ENCODE results near the gene KLRB1.
"Not testable (repeated sequence)": the region's sequence is repeated elsewhere in the genome, so short reads cannot be mapped to it uniquely, and the experiment has no call there.

Gene KLRB1

DNA sequence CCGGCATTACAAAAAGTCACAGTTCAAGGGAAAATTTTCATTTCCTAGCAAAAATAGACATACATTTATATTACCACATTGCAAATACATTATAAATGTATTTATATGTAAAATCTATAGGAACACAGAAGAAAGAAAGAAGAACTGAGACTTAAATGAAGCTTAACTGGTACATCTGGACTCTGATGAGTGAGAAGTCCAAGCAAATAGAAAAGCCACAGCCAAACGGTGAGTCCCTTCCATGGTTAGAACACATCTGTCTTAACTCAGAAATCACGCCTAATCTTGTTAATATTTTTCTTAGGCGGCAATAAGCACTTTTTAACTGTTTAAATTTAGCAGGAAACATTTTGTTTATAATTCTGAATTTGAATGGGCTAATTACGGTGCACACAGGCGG is 9.4 kb upstream of the KLRB1 start:
- no peak overlapping the region for H3K9ac ChIP-seq (ENCODE audit: low read length)
- no peaks in the 10 kb centered on the region for H3K27me3 ChIP-seq (ENCODE audit: control insufficient read depth in 1 of 2, insufficient read depth in 2 of 2, low read length in 2 of 2)
- H3K4me1 ChIP-seq (ENCODE audit: insufficient read depth, low read length), result no peaks in the 10 kb centered on the region
- H3K27ac ChIP-seq (ENCODE audit: low read depth, low read length), result no peak overlapping the region
- no peaks in the 10 kb centered on the region for H3K9me3 ChIP-seq (ENCODE audit: low read length)
- no peak overlapping the region for H3K4me3 ChIP-seq (ENCODE audit: low read depth in 1 of 2, low read length in 2 of 2)
- H3K36me3 ChIP-seq (ENCODE audit: insufficient read depth, low read length), result no peaks in the 10 kb centered on the region

DNA sequence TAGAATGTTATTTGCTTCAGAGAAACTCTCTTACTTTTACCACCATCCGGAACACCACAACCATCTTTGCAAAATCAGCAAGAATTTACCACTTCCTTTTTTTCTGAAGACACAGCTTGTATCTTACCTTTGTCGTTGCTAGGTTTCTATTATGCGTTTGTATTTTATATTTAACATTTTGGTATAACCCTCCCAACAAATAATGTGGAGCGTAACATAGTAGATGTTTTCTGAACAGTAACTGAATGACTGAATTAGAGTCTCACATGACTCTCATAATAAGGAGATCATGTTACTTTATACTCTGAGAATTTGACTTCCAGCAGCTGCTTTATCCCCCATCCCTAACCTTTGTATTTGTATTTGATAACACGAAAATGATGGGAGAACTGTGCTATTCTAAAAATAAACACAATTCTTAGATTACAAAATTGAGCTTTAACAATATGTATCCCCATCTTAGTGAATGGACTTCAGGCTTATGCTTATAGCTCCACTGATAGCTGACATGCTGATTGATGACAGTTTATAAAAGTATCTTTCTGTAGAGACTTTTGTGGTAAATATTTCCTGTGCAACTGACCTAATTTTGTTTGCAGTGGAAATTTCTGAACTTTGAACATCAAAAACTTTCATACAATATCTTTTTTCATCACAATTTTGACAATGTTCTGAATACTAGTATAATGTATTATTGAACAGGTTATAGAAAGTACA is 7.9 kb upstream of the KLRB1 start:
- Histone ChIP-seq H3K9me3 (ENCODE audit: low read length) (no peaks in the 10 kb centered on the region), H3K4me3 (ENCODE audit: low read depth in 1 of 2, low read length in 2 of 2) (no peak overlapping the region), H3K9ac (ENCODE audit: low read length) (no peak overlapping the region), H3K36me3 (ENCODE audit: insufficient read depth, low read length) (no peaks in the 10 kb centered on the region), H3K27ac (ENCODE audit: low read depth, low read length) (no peak overlapping the region), H3K27me3 (ENCODE audit: control insufficient read depth in 1 of 2, insufficient read depth in 2 of 2, low read length in 2 of 2) (no peaks in the 10 kb centered on the region), H3K4me1 (ENCODE audit: insufficient read depth, low read length) (no peaks in the 10 kb centered on the region)

DNA sequence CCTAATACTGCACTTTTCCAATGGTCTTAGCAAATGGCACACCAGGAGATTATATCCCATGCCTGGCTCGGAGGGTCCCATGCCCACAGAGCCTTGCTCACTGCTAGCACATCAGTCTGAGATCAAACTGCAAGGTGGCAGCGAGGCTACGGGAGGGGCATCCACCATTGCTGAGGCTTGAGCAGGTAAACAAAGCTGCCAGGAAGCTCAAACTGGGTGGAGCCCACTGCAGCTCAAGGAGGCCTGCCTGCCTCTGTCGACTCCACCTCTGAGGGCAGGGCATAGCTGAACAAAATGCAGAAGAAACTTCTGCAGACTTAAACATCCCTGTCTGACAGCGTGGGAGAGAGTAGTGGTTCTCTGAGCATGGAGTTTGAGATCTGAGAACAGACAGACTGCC is 2.9 kb upstream of the KLRB1 start:
- H3K27ac ChIP-seq (ENCODE audit: low read depth, low read length); H3K4me3 ChIP-seq (ENCODE audit: low read depth in 1 of 2, low read length in 2 of 2); H3K36me3 ChIP-seq (ENCODE audit: insufficient read depth, low read length); H3K4me1 ChIP-seq (ENCODE audit: insufficient read depth, low read length); H3K27me3 ChIP-seq (ENCODE audit: control insufficient read depth in 1 of 2, insufficient read depth in 2 of 2, low read length in 2 of 2); H3K9ac ChIP-seq (ENCODE audit: low read length); H3K9me3 ChIP-seq (ENCODE audit: low read length): not testable (repeated sequence)

DNA sequence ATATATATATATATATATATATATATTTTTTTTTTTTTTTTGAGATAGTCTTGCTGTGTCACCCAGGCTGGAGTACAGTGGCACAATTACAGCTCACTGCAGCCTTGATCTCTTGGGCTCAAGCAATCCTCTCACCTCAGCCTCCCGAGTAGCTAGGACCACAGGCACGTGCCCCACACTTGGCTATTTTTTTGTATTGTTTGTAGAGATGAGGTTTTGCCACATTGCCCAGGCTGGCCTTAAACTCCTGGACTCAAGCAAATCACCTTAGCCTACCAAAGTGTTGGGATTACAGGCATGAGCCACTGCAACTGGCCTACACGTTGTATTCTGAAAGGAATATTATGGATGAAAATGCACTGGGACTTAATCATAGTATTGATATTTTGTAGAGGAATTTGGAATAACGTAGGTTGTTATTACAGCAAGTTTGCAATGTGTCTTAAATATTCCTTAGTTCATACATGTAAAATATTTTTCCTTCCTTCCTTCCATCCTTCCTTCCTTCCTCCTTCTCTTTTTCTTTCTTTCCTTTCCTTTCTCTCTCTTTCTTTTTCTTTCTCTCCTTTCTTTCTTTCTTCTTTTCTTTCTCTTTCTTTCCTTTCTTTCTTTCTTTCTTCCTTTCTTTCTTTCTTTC is 862 bp downstream of the KLRB1 start:
- Histone ChIP-seq H3K27me3 (ENCODE audit: control insufficient read depth in 1 of 2, insufficient read depth in 2 of 2, low read length in 2 of 2) (no peaks in the 10 kb centered on the region), H3K4me1 (ENCODE audit: insufficient read depth, low read length) (no peaks in the 10 kb centered on the region), H3K27ac (ENCODE audit: low read depth, low read length) (no peak overlapping the region), H3K9ac (ENCODE audit: low read length) (no peak overlapping the region), H3K4me3 (ENCODE audit: low read depth in 1 of 2, low read length in 2 of 2) (no peak overlapping the region), H3K36me3 (ENCODE audit: insufficient read depth, low read length) (no peaks in the 10 kb centered on the region), H3K9me3 (ENCODE audit: low read length) (no peaks in the 10 kb centered on the region)

DNA sequence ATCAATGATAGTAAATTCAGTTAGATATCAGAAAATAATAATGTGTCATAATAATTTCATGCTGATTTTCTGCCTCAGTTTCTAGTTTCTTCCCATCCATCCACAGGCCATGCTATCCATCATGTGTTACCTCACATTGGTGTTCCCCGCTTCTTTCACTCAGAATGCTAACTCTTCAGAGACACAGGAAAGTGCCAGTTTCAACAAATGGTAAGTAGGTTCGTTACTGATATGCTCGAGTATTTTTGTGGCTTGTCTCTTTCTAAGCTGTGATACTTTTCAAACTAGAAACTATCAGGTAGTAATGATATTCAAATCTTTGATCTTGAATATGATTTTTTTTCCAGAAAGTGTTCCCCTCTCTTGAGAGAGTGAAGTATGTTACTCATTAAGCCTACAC is 1.5 kb downstream of the KLRB1 start:
- no peaks in the 10 kb centered on the region for H3K4me1 ChIP-seq (ENCODE audit: insufficient read depth, low read length)

DNA sequence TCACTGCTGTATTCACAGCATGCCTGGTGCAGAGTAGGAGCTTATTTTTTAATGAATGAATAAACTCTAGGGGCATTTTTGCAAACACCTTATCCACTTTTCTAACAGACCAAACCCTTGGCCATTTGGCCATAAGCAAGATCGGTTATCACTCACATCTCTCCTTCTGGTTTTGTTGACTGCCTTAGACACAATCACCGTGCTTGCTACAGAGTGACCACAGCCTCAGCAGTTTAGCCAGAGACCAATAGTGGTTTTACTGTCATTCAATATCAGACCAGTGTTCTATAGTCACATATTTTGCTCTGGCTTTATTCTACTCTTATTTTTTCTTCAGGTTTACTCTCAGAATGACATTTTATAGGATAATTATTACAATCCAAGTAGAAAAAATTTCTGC is 2.2 kb downstream of the KLRB1 start:
- no peak overlapping the region for H3K27ac ChIP-seq (ENCODE audit: low read depth, low read length)
- H3K9me3 ChIP-seq (ENCODE audit: low read length), result no peaks in the 10 kb centered on the region
- no peak overlapping the region for H3K4me3 ChIP-seq (ENCODE audit: low read depth in 1 of 2, low read length in 2 of 2)
- no peaks in the 10 kb centered on the region for H3K27me3 ChIP-seq (ENCODE audit: control insufficient read depth in 1 of 2, insufficient read depth in 2 of 2, low read length in 2 of 2)
- no peaks in the 10 kb centered on the region for H3K36me3 ChIP-seq (ENCODE audit: insufficient read depth, low read length)
- no peaks in the 10 kb centered on the region for H3K4me1 ChIP-seq (ENCODE audit: insufficient read depth, low read length)
- no peak overlapping the region for H3K9ac ChIP-seq (ENCODE audit: low read length)

More for the DNA sequence above, 1.5 kb downstream of the KLRB1 start:
- Histone ChIP-seq H3K27me3 (ENCODE audit: control insufficient read depth in 1 of 2, insufficient read depth in 2 of 2, low read length in 2 of 2) (no peaks in the 10 kb centered on the region), H3K27ac (ENCODE audit: low read depth, low read length) (no peak overlapping the region), H3K4me3 (ENCODE audit: low read depth in 1 of 2, low read length in 2 of 2) (no peak overlapping the region), H3K9me3 (ENCODE audit: low read length) (no peaks in the 10 kb centered on the region), H3K9ac (ENCODE audit: low read length) (no peak overlapping the region), H3K36me3 (ENCODE audit: insufficient read depth, low read length) (no peaks in the 10 kb centered on the region)

DNA sequence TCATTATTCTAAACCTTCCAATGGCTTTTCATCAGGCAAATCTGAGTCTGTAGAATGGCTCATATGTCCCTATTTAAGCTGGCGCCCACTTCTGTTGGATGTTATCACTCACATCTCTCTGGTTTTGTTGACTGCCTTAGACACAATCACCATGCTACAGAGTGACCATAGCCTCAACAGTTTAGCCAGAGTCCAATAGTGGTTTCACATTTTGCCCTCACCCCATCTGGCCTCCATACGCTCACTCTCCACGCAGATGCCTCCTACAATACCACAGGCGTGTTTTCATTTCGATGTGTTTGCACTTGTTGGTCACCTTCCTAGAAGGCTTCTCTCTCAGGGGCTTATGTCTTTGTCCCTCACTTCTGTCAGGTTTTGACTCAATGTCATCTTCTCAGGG is 3.4 kb downstream of the KLRB1 start:
- Histone ChIP-seq H3K4me3 (ENCODE audit: low read depth in 1 of 2, low read length in 2 of 2) (no peak overlapping the region), H3K27ac (ENCODE audit: low read depth, low read length) (no peak overlapping the region), H3K27me3 (ENCODE audit: control insufficient read depth in 1 of 2, insufficient read depth in 2 of 2, low read length in 2 of 2) (no peaks in the 10 kb centered on the region), H3K9me3 (ENCODE audit: low read length) (no peaks in the 10 kb centered on the region), H3K4me1 (ENCODE audit: insufficient read depth, low read length) (no peaks in the 10 kb centered on the region), H3K36me3 (ENCODE audit: insufficient read depth, low read length) (no peaks in the 10 kb centered on the region), H3K9ac (ENCODE audit: low read length) (no peak overlapping the region)

DNA sequence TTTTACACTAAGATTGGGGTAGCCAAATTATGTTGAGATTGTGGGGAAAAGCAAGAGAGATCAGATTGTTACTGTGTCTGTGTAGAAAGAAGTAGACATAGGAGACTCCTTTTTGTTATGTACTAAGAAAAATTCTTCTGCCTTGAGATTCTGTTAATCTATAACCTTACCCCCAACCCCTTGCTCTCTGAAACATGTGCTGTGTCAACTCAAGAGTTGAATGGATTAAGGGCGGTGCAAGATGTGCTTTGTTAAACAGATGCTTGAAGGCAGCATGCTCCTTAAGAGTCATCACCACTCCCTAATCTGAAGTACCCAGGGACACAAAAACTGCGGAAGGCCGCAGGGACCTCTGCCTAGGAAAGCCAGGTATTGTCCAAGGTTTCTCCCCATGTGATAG is 7.3 kb downstream of the KLRB1 start:
- not testable (repeated sequence) for H3K27me3 ChIP-seq (ENCODE audit: control insufficient read depth in 1 of 2, insufficient read depth in 2 of 2, low read length in 2 of 2); H3K4me3 ChIP-seq (ENCODE audit: low read depth in 1 of 2, low read length in 2 of 2); H3K9ac ChIP-seq (ENCODE audit: low read length)

DNA sequence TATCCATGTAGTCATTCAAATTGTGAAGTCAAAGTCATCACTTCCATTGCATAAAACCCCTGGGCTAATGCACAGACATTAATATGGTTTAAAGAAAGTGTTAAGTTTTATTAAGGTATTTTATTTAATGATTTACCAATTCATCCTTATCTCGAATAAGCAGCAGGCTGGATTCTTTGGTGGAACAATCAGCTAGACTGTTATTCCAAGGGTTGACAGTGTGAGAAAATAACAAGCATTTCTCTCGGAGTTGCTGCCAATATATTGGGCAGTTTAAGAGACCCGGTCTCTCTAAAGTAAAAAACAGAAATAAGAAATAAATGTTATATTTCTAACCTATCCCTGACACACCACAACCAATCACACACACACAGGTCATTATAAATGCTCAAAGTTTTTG is 9.4 kb downstream of the KLRB1 start:
- no peaks in the 10 kb centered on the region for H3K36me3 ChIP-seq (ENCODE audit: insufficient read depth, low read length)
- no peaks in the 10 kb centered on the region for H3K27me3 ChIP-seq (ENCODE audit: control insufficient read depth in 1 of 2, insufficient read depth in 2 of 2, low read length in 2 of 2)
- no peak overlapping the region for H3K4me3 ChIP-seq (ENCODE audit: low read depth in 1 of 2, low read length in 2 of 2)
- no peaks in the 10 kb centered on the region for H3K4me1 ChIP-seq (ENCODE audit: insufficient read depth, low read length)
- no peaks in the 10 kb centered on the region for H3K9me3 ChIP-seq (ENCODE audit: low read length)
- H3K9ac ChIP-seq (ENCODE audit: low read length), result no peak overlapping the region
- no peak overlapping the region for H3K27ac ChIP-seq (ENCODE audit: low read depth, low read length)

More for the DNA sequence above, 7.3 kb downstream of the KLRB1 start:
- H3K9me3 ChIP-seq (ENCODE audit: low read length); H3K36me3 ChIP-seq (ENCODE audit: insufficient read depth, low read length); H3K4me1 ChIP-seq (ENCODE audit: insufficient read depth, low read length); H3K27ac ChIP-seq (ENCODE audit: low read depth, low read length): not testable (repeated sequence)

DNA sequence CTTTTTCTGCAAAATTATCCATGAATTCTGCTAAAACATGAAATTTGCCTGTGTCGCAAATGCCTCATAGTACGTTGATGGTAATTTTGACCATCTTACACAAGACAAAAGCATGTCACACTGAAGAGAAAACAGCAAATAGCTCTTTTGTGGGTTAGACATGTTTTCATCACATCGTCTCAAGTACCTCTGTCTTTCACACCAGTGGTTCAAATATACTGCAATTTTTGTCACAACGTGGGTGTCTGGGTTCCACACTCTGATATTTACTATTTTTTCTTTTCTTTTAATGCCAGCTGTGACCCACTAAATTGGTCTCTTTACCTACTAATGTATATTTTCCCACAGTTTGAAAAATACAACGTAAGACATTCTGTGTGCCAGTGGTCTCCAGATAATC is 10.4 kb downstream of the KLRB1 start:
- Histone ChIP-seq H3K9me3 (ENCODE audit: low read length) (no peaks in the 10 kb centered on the region), H3K27ac (ENCODE audit: low read depth, low read length) (no peak overlapping the region), H3K4me3 (ENCODE audit: low read depth in 1 of 2, low read length in 2 of 2) (no peak overlapping the region), H3K9ac (ENCODE audit: low read length) (no peak overlapping the region), H3K36me3 (ENCODE audit: insufficient read depth, low read length) (no peaks in the 10 kb centered on the region), H3K4me1 (ENCODE audit: insufficient read depth, low read length) (no peaks in the 10 kb centered on the region), H3K27me3 (ENCODE audit: control insufficient read depth in 1 of 2, insufficient read depth in 2 of 2, low read length in 2 of 2) (no peaks in the 10 kb centered on the region)

DNA sequence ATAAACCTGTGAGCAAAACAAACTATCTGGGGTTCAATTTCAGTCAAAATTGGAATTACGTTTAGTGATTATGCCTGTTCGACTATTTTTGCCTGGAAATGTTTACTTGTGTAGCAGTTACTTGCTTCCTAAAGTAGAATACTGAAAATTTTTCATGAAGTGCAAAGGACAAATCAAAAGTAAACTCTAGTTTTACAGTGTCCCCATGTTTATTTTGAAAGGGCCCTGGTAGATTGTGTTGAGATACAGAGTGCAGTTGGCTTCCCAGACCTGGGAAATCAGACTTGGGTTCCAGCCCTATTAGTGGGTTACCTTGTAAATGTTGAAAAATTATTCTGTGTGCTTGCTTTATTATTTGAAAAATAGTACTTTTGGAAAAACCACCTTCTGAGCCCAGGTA is 17.3 kb downstream of the KLRB1 start:
- Histone ChIP-seq H3K9ac (ENCODE audit: low read length) (no peak overlapping the region), H3K4me3 (ENCODE audit: low read depth in 1 of 2, low read length in 2 of 2) (no peak overlapping the region), H3K9me3 (ENCODE audit: low read length) (no peaks in the 10 kb centered on the region), H3K36me3 (ENCODE audit: insufficient read depth, low read length) (no peaks in the 10 kb centered on the region), H3K4me1 (ENCODE audit: insufficient read depth, low read length) (no peaks in the 10 kb centered on the region), H3K27ac (ENCODE audit: low read depth, low read length) (no peak overlapping the region), H3K27me3 (ENCODE audit: control insufficient read depth in 1 of 2, insufficient read depth in 2 of 2, low read length in 2 of 2) (no peaks in the 10 kb centered on the region)

DNA sequence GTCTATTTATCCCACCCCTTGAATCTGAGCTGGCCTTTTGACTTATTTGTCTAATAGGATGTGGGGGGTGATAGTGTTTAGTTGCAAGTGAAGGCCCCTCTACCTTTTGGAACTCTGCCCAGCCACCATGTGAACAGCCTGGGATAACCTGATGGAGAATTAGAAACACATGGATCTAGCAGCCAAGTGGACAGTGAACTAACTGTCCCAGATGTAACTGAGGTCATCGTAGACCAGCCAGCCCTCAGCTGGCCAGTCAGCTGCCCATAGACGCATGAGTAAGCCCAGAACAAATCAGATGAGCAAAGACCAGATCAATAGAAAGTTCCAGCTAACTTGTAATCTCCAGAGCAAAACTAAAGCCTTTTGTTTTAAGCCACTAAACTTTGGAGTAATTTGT is 19.0 kb downstream of the KLRB1 start:
- Histone ChIP-seq H3K27ac (ENCODE audit: low read depth, low read length) (no peak overlapping the region), H3K4me1 (ENCODE audit: insufficient read depth, low read length) (no peaks in the 10 kb centered on the region), H3K4me3 (ENCODE audit: low read depth in 1 of 2, low read length in 2 of 2) (no peak overlapping the region), H3K36me3 (ENCODE audit: insufficient read depth, low read length) (no peaks in the 10 kb centered on the region), H3K9me3 (ENCODE audit: low read length) (no peaks in the 10 kb centered on the region), H3K27me3 (ENCODE audit: control insufficient read depth in 1 of 2, insufficient read depth in 2 of 2, low read length in 2 of 2) (no peaks in the 10 kb centered on the region), H3K9ac (ENCODE audit: low read length) (no peak overlapping the region)
